HG03060 (cell line): ENCODE results near the gene EYA2.

Experiments
- ATAC-seq: cut with Tn5 transposase; IDR thresholded peaks from one replicate; pipeline ENCODE4 v1.9.1; 2021; ENCODE audit warnings: low read depth, moderate number of reproducible peaks; ENCODE audit not compliant: unreplicated experiment

EYA2 gene

DNA sequence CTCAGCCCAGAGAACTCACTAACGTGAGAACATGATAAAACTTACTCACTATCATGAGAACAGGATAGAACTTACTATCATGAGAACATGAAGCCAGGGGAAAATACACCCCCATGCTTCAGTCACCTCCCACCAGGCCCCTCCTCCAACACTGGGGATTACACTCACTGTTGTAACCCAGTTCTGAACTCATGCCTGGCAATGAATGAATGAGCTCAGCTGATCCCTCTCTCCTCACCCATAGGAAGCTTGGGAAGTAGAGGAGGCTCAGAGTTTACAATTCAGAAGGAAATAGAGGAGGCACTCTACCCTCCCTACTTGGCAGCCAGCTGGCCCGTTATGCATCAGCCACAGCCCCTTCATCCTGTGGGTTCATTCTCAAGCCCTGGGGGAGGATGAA is 102.5 kb downstream of the EYA2 start:
- ATAC-seq, result no peak

DNA sequence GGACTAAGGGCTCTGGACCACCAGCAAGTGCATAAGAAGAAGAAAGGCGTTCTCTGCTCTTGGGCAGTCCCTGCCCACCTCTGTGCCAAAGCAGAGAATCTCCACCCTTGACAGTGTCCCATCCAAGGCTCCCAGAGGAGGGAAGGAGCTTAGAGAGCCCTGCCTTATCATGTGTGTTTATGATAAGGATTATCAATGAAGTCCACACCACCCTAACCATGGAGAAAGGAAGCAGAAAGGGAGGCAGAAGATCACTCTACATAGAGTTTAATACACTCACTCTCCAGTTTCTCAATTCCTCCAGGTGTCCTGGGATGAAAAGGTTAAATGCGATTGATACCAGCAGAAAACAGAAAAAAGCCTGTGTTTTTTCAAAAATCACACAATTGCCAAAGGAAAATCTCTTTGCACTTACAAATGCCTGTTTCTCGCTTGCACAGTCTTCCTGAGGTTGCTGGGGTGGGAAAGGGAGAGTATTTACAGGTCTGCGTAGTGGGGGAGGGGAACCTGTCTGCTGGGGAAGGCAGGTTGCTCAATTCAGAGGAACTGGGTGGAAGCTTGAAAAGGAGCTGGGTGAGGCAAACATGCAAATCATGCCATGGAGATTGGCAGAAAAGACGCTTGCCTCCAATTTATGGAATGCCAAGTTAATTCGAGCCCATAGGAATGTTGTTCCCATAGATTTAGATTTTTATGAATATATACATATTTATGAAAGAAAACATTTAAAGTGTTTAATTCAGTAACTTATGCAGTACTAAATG is 104.0 kb downstream of the EYA2 start:
- no peak for ATAC-seq

DNA sequence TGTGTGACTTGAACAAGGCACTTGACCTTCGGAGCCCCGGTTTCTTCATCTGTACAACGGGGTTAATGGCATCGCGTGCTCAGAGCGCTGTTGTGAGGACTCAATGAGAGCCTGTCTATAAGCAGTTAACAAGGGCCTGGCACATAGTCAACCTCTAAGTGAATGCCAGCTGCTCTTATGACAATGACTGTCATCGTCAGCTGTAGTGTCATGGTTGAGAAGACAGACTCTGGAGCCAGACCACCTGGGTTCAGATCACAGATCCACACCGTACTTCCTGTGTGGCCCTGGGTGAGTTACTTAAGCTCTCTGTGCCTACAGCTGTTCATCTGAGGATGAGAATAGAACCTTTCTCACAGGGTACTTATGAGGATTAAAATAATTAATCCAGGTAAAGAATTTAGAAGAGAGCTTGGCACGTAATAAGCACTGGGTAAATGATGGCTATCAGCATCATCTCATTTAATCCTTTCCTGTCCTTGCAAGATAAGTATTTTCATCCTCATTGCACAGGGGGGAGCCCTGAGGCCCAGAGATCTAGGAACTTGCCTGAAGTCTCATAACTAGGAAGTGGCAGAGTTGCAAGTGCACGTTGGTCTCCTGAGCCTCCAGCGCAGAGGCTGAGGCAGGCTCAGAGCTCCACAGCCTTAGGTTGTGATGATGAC is 105.3 kb downstream of the EYA2 start:
- ATAC-seq, result no peak

DNA sequence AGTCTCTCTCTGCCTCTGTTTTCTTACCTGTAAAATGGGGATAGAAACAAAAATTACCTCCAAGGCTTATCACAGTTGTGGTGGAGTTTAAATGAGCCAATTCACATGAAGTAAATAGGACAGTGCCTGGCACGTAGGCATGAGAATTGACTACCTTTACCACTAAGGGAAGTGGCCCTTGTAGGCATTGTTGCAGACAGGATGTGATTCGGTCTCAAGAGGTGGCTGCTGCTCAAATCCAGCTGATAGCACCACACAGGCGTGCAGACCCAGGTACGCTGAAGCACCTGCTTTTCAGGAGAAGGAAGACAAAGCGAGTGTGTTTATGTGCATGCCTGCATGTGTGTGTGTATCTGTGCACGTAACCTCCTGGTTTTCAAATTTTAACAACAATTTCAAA is 108.6 kb downstream of the EYA2 start:
- no peak for ATAC-seq

DNA sequence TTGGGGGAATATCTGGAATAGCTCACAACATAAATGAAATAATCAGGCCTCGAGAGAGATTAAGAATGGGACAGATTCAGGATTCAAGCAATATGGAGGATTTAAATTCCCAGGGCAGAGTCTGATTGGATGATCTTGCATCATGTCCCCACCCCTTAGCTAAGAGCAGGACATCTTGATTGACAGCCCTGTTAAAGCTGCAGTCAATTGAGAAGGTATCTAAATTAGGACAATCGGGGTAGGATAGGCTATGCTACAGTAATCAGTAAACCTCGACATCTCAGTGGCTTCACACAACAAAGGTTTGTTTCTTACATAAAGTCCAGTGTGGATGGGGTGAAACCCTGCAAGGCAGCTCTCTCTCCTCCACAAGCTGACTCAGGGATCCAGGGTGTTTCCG is 109.5 kb downstream of the EYA2 start:
- ATAC-seq, result no peak

DNA sequence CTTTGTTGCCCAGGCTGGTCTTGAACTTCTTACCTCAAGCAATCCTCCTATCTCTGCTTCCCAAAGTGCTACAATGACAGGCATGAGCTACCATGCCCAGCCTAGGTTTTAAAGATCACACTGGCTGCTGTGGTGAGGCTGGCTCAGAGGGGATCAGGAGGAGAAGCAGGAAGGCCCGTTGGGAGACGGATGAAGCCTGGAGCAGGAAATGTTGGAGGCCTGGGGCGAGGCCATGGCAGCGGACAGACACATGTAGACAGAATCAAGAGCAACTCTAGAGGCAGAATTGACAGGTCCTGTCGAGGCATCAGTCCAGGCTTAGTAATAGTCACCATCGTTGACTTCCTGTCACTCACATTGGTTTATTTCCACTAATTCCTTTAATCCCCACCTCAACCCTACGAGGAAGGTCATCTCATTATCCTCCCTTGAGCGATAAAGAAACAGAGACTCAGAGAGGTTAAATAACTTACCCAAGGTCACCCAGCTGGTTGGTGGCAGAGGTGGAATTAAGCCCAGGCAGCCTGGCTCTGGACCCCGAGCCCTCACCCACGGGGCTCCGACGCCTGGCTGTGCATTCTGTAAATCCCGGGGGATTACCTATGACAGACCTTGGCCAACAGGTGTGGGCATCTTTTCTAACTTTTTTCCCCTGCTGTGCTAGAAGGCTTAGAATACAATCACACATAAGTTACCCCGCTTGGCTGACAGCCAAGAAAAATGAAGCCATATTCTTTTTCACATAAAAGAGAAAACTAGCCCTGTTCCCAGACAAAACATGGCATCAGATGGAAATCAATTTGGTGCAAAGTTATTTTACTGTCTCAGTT is 113.4 kb downstream of the EYA2 start:
- no peak for ATAC-seq

DNA sequence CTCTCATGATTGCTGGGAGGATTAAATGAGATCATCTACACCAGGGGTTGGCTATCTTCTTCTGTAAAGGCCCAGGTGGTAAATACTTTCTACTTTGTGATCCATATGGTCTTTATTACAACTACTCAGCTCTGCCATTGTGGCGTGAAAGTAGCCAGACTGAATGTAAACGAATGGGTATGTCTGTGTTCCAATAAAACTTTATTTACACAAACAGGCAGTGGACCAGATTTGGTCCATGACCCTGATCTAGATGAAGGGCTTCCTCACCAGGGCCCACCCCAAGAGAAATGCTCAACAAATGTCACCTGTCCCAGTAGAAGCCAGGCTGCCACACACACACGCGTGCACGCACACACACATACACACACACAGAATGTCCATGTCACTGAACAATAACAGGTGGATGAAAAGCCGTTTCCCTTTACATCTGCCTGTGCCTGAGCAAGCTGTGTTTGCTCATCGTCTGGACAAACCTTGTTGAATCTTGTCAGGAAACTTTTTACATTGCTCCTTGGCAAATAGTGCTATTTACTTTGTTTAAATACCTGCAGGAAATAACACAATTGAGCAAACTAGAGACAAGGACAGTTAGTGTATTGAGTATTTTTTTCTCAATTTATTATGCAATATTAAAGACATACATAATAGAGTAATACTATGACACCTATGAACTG is 114.3 kb downstream of the EYA2 start:
- no peak for ATAC-seq

DNA sequence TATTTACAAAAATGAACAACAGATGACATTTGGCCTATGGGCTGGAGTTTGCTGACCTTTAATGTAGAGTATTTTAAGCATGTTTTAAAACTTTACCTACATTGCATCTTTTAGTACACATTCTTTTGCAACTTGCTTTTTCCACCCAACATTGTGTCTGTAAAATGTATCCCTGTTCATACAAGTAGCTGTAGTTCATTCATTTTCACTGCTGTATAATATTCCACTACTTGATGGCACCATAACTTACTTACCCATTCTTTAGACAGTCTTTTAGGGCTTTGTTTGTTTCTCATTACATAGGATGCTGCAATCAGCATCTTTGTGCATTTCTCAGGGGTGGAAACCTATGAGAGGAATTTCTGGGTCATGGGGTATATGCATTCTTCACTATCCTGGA is 115.1 kb downstream of the EYA2 start:
- ATAC-seq, result no peak

DNA sequence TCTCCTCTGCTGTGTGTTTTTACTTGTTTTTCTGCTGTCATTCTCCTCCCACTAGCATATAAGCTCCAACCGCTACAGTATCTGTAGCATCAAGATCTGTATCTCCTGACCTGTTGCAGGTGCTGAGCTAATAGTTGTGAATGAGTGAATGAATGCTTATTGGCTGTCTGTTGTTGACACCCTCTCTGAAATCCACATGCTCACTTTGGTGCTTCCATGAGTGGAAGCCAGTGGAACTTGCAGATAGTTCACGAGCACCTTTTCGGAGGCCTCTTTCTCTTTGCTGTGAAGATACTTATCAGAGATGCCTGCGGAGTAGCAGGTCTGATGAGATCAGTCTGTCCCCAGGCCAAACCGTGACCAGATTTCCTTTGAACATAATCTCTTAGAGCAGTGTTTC is 117.3 kb downstream of the EYA2 start:
- no peak for ATAC-seq

DNA sequence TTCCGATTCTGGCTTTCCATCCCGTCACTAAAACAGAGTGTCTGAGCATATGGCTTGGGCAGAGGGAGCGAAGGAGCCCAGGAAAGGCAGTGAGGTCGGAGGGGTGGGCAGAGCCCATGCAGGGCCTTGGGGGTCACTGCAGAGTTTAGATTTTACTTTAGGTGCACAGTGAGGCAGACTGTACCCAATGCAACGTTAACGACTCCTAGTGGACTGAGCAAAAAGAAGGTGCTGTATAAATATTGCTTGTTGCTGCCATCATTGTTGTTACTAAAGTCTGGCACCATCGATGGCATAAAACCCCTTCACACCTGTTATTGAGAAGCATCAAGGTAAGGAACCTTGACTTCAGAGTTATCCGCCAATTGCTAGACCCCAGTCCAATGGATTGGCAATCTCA is 119.0 kb downstream of the EYA2 start:
- no peak for ATAC-seq

DNA sequence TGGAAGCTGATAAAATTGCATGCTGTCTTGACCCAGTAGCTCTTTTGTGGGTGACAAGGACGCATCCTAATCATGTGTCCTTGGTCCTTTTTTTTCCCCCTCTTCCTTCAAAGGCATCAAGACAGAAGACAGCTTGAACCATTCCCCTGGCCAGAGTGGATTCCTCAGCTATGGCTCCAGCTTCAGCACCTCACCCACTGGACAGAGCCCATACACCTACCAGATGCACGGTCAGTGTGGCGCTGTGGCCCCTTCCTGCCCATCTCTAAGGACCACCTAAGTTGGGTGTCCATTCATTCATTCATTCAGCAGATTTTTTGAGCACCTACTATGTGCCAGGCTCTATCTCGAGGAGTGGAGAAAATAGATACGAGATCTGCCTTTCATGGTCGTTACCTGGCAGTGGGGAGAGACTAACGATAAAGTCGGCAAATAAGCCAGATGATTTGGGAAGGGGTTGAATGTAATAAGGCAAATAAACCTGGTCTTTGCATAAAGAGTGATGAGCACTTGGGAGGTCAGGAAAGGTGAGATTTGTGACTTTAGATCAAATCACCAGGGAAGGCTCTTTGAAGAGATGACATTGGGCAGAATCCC is 121.5 kb downstream of the EYA2 start:
- no peak for ATAC-seq

DNA sequence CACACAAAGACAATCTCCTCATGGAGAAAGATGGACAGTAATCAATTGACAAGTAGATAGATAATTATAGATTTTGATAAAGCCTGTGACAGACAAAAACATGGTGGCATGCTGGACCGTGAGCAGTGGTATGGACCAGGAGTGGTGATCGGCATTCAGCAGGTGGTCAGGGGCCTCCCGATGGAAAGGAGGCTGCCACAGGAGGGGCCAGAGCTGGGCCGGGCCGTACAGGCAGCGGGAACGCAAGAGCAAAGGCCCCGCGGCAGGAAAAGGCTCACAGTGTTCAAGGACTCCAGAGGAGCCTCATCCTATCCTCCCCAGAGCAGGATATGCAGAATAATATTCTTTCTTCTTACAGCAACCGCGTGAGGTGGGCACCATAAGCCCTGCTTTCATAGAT is 123.7 kb downstream of the EYA2 start:
- no peak for ATAC-seq

DNA sequence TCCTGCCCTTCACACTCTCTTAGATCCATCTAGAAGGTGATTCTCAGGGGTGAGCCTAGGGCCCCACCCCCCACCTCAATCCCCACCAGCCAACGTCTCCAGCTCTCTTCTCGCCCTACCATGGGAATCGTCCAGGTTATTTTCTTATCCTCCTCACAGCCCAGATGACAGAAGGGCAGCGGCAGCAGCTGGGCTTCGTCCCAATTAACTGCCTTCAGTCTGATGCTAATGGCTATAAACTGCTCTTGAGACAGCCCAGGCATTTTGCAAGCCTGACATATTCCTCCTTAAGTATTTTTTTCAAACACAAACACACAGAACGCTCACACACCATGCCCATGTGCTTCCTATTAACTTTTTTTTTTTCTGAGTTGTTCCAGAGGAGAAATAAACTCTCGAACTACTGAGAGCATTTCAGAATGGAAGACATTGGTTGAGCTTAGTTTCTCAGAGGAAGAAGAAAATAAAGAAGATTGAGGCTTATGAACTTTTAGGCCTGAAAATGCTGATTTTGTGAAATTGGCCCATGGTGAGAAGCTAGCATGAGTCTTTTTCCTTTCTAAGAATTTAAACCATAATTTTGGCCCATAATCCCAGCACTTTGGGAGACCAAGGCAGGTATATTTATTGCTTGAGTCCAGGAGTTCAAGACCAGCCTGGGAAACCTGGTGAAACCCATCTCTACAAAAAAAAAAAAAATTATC is 124.6 kb downstream of the EYA2 start:
- ATAC-seq, result no peak

DNA sequence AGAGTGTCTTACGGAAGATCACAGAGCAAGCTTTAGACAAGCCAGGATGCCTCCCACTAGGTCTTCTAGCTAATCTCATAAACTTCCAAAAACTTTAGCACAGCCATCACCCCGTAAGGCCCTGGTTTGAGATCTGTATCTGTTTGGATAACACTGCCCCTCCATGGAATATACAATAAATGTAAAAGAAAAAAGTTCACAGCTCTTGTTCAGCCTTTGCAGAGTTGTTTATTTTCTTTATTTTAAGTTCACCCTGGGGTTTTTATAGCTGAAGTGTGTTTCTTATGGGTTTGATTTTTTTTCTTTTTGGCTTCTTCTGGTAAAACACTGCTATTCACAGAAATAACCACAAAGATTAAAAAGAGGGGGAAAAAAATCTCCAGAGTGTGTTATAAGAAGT is 125.6 kb downstream of the EYA2 start:
- ATAC-seq, result no peak

DNA sequence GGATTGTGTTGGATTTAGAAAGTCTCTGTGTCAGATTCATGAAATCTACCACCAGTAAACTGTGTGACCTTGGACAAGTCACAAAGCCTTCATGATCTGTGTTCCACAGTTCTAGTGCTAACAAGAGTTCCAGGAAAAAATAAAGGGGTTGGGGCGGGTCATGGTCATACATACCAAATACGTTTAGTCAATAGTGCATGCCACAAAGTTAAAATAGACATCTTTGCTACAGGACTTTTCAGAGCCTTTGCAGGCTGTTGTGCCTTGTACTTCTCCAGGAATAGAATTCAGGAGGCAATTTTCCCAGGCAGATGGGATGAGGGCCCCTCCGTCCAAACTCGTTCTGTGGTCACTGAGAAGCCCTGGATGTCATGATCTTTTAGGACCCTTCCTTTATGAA is 127.2 kb downstream of the EYA2 start:
- no peak for ATAC-seq

DNA sequence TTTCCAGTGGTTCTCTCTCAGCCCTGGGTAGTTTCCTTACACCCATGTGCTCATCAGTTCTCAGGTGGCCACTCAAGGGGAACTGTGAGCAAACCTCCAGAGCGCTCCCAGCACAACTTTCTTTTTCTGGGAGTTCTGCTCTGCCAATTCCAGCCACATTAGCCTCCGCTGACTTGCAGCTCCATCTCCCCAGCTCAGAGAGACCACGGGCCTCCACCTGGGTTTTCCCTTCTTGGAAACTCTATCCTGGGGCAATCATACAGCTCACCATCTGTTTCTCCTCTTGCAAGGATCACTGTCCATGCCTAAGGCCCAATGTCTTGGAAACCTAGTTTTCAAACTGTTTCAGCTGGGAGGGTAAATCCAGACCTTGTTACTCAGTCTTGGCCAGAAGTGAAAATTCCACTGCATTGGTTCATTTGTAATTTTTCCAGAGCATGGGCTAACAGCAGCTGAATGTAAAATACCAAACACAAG is 129.9 kb downstream of the EYA2 start:
- ATAC-seq, result no peak

DNA sequence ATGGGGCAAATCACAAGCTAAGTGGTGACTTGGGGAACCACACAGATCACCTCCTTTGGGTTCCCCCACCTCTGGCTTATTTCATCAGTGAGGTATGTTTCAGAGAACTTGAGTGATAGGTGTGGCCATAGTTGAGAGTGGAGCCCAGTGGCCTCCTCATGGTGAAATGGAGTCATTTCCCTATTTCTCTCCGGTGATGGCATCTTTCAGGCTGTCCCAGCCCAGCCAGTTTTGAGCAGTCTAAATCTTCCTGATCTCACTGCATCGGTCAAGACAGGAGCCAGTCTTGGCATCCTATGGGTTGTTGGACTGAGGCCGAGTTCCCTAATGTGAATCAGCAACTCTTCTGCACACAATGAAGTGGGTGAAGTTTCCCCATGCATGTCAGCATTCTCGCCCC is 132.4 kb downstream of the EYA2 start:
- no peak for ATAC-seq

DNA sequence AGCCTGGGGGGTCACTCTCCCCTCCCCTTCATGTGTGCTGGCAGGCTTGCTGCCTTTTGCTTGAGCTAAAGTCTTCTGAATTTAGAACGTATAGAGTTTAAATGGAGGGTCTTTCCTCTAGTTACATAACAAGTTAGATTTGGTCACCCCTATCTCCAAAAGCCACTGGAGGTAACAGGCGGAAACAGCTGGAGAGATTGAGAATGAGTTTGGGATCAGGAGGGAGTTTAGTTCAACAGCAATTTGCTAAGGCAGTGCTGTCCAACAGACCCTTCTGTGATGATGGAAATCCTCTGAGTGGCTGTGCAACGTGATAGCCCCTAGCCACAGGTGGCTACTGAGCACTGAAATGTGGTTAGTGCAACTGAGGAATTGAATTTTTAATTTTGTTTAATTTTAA is 132.8 kb downstream of the EYA2 start:
- no peak for ATAC-seq

DNA sequence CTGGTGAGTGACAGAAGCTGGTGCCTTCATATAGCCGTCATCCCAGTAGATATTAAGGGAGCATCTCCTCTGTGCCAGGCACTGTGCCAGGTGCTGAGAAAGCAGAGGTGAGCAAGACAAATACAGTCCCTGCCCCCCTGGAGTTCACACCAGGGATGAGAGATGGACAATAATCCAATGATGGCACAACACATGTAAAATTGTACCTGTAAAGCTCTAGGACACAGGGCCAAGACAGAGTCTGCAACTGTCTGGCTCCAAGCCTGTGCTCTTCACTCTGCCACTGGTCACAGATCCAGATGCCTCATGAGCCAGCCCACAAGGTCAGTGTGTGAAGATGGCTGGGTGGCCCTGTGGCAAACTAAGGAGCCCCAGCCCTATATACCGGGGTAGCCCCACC is 133.8 kb downstream of the EYA2 start:
- ATAC-seq, result no peak

DNA sequence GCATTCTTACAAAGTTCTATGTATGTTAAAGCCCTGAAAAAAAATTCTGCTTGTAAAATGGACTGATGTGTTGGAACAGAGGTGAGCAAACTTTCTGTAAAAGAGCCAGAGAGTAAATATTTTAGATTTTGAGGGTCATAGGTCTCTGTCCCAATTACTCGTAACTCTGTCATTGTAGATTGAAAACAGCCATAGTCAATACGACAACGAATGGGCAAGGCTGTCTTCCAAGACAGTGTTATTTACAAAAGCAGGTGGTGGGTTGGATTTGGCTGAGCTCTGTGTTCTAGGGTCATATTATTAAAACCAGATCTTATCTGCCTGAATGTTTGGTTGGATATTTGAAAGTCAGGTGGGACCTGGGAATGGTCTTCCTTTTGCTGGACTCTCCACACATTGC is 135.2 kb downstream of the EYA2 start:
- ATAC-seq, result no peak
